HEK293 (cell line): ENCODE measurements around the gene TTYH1.
A peak's percentile ranks its signal among the peaks of the same experiment; 100 is the strongest.

Experiments
- GFI1B ChIP-seq: fragments of 450-650 bp; formaldehyde crosslinking; IDR thresholded peaks from 2 replicates; pipeline ENCODE4 v1.5.1; 2016; ENCODE audit warnings: missing biosample characterization, missing genetic modification characterization
- GLIS1 ChIP-seq: fragments of 450-650 bp; formaldehyde crosslinking; IDR thresholded peaks from 2 replicates; pipeline ENCODE4 v1.5.1; 2016; ENCODE audit warnings: missing biosample characterization, missing genetic modification characterization
- KLF7 ChIP-seq: fragments of 450-650 bp; formaldehyde crosslinking; IDR thresholded peaks from 2 replicates; pipeline ENCODE4 v1.5.1; 2016; ENCODE audit warnings: missing biosample characterization, missing genetic modification characterization, borderline replicate concordance
- PRDM4 ChIP-seq: fragments of 450-650 bp; formaldehyde crosslinking; IDR thresholded peaks from 2 replicates; pipeline ENCODE4 v1.5.1; 2017; ENCODE audit warnings: missing biosample characterization, missing genetic modification characterization
- SP3 ChIP-seq: fragments of 450-650 bp; formaldehyde crosslinking; IDR thresholded peaks from 2 replicates; pipeline ENCODE4 v1.5.1; 2016; ENCODE audit warnings: missing biosample characterization, missing genetic modification characterization
- TSHZ1 ChIP-seq: fragments of 450-650 bp; formaldehyde crosslinking; IDR thresholded peaks from 2 replicates; pipeline ENCODE4 v1.5.1; 2016; ENCODE audit warnings: missing biosample characterization, missing genetic modification characterization, borderline replicate concordance
- ZBTB26 ChIP-seq: fragments of 450-650 bp; formaldehyde crosslinking; optimal IDR thresholded peaks from 2 replicates; pipeline ENCODE3; 2016; ENCODE audit warnings: missing biosample characterization, mild to moderate bottlenecking, missing genetic modification characterization
- ZBTB48 ChIP-seq: fragments of 450-650 bp; formaldehyde crosslinking; IDR thresholded peaks from 2 replicates; pipeline ENCODE4 v1.5.1; 2016; ENCODE audit warnings: missing biosample characterization, missing genetic modification characterization
- ZFP69B ChIP-seq: fragments of 450-650 bp; formaldehyde crosslinking; IDR thresholded peaks from 2 replicates; pipeline ENCODE4 v1.5.1; 2016; ENCODE audit warnings: missing biosample characterization, missing genetic modification characterization
- ZNF214 ChIP-seq: fragments of 450-650 bp; formaldehyde crosslinking; IDR thresholded peaks from 2 replicates; pipeline ENCODE4 v1.5.1; 2017; ENCODE audit warnings: missing biosample characterization, mild to moderate bottlenecking, missing genetic modification characterization, borderline replicate concordance
- ZNF223 ChIP-seq: fragments of 450-650 bp; formaldehyde crosslinking; IDR thresholded peaks from 2 replicates; pipeline ENCODE4 v1.5.1; 2016; ENCODE audit warnings: missing biosample characterization, missing genetic modification characterization
- ZNF239 ChIP-seq: fragments of 450-650 bp; formaldehyde crosslinking; IDR thresholded peaks from 2 replicates; pipeline ENCODE4 v1.5.1; 2016; ENCODE audit warnings: missing biosample characterization, missing genetic modification characterization
- ZNF302 ChIP-seq: fragments of 450-650 bp; formaldehyde crosslinking; IDR thresholded peaks from 2 replicates; pipeline ENCODE4 v1.5.1; 2016; ENCODE audit warnings: missing biosample characterization, missing genetic modification characterization, low read depth
- ZNF394 ChIP-seq: fragments of 450-650 bp; formaldehyde crosslinking; IDR thresholded peaks from 2 replicates; pipeline ENCODE4 v1.5.1; 2016; ENCODE audit warnings: missing biosample characterization, missing genetic modification characterization, mild to moderate bottlenecking, moderate library complexity, borderline replicate concordance
- ZNF488 ChIP-seq: fragments of 450-650 bp; formaldehyde crosslinking; IDR thresholded peaks from 2 replicates; pipeline ENCODE4 v1.5.1; 2016; ENCODE audit warnings: missing biosample characterization, missing genetic modification characterization
- ZNF626 ChIP-seq: fragments of 450-650 bp; sonication (Bioruptor Pico); formaldehyde crosslinking; IDR thresholded peaks from 2 replicates; pipeline ENCODE4 v1.5.1; 2018; ENCODE audit warnings: missing biosample characterization, missing genetic modification characterization, inconsistent platforms
- ZNF629 ChIP-seq: fragments of 450-650 bp; formaldehyde crosslinking; IDR thresholded peaks from 2 replicates; pipeline ENCODE4 v1.5.1; 2017; ENCODE audit warnings: missing biosample characterization, missing genetic modification characterization
- ZNF658 ChIP-seq: fragments of 450-650 bp; formaldehyde crosslinking; IDR thresholded peaks from 2 replicates; pipeline ENCODE4; 2016; ENCODE audit warnings: missing biosample characterization, missing genetic modification characterization
- ZNF660 ChIP-seq: fragments of 450-650 bp; IDR thresholded peaks from 2 replicates; pipeline ENCODE4 v1.5.1; 2018; ENCODE audit warnings: missing biosample characterization, mild to moderate bottlenecking, missing genetic modification characterization
- ZSCAN4 ChIP-seq: fragments of 450-650 bp; formaldehyde crosslinking; IDR thresholded peaks from 2 replicates; pipeline ENCODE4 v1.5.1; 2017; ENCODE audit warnings: missing biosample characterization, missing genetic modification characterization
- TF ChIP-seq, protein P1 (sequence below): fragments of 450-650 bp; formaldehyde crosslinking; IDR thresholded peaks from 2 replicates; pipeline ENCODE4 v1.5.1; 2017; ENCODE audit warnings: missing biosample characterization, missing genetic modification characterization
- TF ChIP-seq, protein P2 (sequence below): fragments of 450-650 bp; formaldehyde crosslinking; IDR thresholded peaks from 2 replicates; pipeline ENCODE4 v1.5.1; 2016; ENCODE audit warnings: missing biosample characterization, missing genetic modification characterization

The TTYH1 gene

DNA sequence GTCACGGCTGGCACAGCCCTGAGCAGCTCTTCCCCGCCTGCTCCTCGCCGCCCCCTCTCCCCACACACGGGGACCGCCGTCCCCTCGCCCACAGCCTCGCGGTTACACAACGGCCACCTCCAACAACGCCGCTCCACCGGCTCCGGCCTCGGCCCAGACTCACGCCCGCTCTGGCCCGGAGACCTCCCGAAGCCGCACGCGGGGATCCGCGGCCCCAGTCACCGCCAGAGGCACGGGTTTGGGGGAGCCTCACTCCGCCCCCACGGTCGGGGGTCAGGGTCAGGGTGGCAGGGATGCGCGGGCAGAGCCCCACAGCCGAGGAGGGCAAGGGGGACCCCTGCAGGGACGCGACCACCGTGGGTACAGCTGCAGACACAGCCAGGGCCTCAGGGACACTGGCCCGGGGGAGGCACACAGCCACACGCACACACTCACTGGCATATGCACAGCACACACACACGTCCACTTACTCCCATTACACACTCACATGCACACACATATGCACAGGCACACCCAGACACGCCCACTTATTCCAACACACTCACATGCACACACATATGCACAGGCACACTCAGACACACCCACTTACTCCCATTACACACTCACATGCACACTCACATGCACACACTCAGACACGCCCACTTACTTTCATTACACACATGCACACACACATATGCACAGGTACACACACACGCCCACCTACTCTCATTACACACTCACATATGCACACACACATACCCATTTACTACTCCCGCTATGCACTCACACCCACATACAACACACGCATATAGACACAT lies 1.6 kb downstream of the TTYH1 start (continued):
- TF ChIP-seq, protein P1, sequence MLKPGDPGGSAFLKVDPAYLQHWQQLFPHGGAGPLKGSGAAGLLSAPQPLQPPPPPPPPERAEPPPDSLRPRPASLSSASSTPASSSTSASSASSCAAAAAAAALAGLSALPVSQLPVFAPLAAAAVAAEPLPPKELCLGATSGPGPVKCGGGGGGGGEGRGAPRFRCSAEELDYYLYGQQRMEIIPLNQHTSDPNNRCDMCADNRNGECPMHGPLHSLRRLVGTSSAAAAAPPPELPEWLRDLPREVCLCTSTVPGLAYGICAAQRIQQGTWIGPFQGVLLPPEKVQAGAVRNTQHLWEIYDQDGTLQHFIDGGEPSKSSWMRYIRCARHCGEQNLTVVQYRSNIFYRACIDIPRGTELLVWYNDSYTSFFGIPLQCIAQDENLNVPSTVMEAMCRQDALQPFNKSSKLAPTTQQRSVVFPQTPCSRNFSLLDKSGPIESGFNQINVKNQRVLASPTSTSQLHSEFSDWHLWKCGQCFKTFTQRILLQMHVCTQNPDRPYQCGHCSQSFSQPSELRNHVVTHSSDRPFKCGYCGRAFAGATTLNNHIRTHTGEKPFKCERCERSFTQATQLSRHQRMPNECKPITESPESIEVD (tag by site-specific recombination): no peak
- TF ChIP-seq KLF7 (tag by site-specific recombination): 0 out of 2 replicates have a peak, but pooled peaks have one; percentile 12
- TF ChIP-seq GLIS1 (tag by site-specific recombination): no peak
- no peak for TF ChIP-seq ZFP69B
- no peak for TF ChIP-seq TSHZ1 (tag by site-specific recombination)
- TF ChIP-seq ZSCAN4 (tag by site-specific recombination): peak; percentile 67
- no peak for TF ChIP-seq ZNF658
- no peak for TF ChIP-seq ZNF214 (tag by site-specific recombination)
- TF ChIP-seq ZNF394 (tag by site-specific recombination): no peak
- TF ChIP-seq, protein P2, sequence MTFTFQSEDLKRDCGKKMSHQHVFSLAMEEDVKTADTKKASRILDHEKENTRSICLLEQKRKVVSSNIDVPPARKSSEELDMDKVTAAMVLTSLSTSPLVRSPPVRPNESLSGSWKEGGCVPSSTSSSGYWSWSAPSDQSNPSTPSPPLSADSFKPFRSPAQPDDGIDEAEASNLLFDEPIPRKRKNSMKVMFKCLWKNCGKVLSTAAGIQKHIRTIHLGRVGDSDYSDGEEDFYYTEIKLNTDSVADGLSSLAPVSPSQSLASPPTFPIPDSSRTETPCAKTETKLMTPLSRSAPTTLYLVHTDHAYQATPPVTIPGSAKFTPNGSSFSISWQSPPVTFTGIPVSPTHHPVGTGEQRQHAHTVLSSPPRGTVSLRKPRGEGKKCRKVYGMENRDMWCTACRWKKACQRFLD (tag by site-specific recombination): no peak
- no peak for TF ChIP-seq ZNF239 (tag by site-specific recombination)
- TF ChIP-seq PRDM4 (tag by site-specific recombination): no peak
- no peak for TF ChIP-seq ZBTB48 (tag by site-specific recombination)
- TF ChIP-seq GFI1B (tag by site-specific recombination): no peak
- TF ChIP-seq ZNF302 (tag by site-specific recombination): no peak
- no peak for TF ChIP-seq ZNF223 (tag by site-specific recombination)
- no peak for TF ChIP-seq SP3 (tag by site-specific recombination)
- no peak for TF ChIP-seq ZNF629 (tag by site-specific recombination)
- TF ChIP-seq ZNF488 (tag by site-specific recombination): peak; percentile 30; the same call in 1 of the 2 replicates
- no peak for TF ChIP-seq ZBTB26 (tag by site-specific recombination)
- no peak for TF ChIP-seq ZNF660
- TF ChIP-seq ZNF626: no peak
